Peyer's patch (tissue), 4 donors: ENCODE measurements around the gene SDR39U1.

Experiments
- POLR2A ChIP-seq, 2 donors: fragments of 450-650 bp; IDR thresholded peaks; one replicate each; pipeline ENCODE4 v1.5.1; 2017; ENCODE audit warnings: antibody characterized with exemption in 2 of 2, mild to moderate bottlenecking in 2 of 2, moderate library complexity in 2 of 2
- TF ChIP-seq, protein P1 (sequence below), 6 experiments: fragments of 450-650 bp in 4 of 6; fragments of 200-600 bp in 2 of 6; sonication (generic) in 1 of 6; IDR thresholded peaks; one replicate each; pipeline ENCODE4 v1.5.1; 2017 to 2019; ENCODE audit warnings: antibody characterized with exemption in 6 of 6, mild to moderate bottlenecking in 3 of 6, moderate library complexity in 1 of 6

DNA sequence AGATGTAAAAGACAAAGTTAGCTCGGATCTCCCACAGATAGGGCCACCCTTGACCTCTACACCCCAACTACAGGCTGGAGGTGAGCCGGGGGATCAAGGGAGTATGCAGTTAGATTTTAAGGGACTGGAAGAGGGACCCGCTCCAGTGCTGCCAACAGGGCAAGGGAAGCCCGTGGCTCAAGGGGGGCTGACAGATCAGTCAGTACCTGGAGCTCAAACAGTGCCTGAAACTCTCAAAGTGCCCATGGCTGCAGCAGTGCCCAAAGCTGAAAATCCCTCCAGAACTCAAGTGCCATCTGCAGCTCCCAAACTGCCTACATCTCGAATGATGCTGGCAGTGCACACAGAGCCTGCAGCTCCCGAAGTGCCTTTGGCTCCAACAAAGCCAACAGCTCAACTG, 33.4 kb downstream of the SDR39U1 start:
- TF ChIP-seq, protein P1, sequence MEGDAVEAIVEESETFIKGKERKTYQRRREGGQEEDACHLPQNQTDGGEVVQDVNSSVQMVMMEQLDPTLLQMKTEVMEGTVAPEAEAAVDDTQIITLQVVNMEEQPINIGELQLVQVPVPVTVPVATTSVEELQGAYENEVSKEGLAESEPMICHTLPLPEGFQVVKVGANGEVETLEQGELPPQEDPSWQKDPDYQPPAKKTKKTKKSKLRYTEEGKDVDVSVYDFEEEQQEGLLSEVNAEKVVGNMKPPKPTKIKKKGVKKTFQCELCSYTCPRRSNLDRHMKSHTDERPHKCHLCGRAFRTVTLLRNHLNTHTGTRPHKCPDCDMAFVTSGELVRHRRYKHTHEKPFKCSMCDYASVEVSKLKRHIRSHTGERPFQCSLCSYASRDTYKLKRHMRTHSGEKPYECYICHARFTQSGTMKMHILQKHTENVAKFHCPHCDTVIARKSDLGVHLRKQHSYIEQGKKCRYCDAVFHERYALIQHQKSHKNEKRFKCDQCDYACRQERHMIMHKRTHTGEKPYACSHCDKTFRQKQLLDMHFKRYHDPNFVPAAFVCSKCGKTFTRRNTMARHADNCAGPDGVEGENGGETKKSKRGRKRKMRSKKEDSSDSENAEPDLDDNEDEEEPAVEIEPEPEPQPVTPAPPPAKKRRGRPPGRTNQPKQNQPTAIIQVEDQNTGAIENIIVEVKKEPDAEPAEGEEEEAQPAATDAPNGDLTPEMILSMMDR (IDR thresholded peaks at IDR 0.05) = no peak
- no peak for TF ChIP-seq POLR2A (IDR thresholded peaks at IDR 0.05)
